Neutrophil (primary cell): ENCODE data around the gene MYBPC3.

Source experiments
- H3K27ac ChIP-seq: fragments of 200-600 bp; sonication (generic); 2 replicates; pipeline ENCODE4 v1.5.1; 2016; ENCODE audit warnings: mild to moderate bottlenecking, moderate library complexity
- H3K27me3 ChIP-seq: fragments of 200-600 bp; sonication (generic); 2 replicates; pipeline ENCODE4 v1.6.0; 2016; ENCODE audit warnings: mild to moderate bottlenecking
- H3K36me3 ChIP-seq: fragments of 200-600 bp; sonication (generic); 2 replicates; pipeline ENCODE4 v1.5.1; 2017
- H3K4me1 ChIP-seq, 2 experiments: fragments of 200-600 bp in 1 of 2; sonication (generic) in 1 of 2; 1 replicate in 1 of 2; 2 replicates in 1 of 2; pipeline versions ENCODE4 v1.5.1 to v1.6.1; 2013 to 2016; ENCODE audit warnings: low read depth in 1 of 2, low read length in 1 of 2, mild to moderate bottlenecking in 1 of 2, moderate library complexity in 1 of 2; ENCODE audit not compliant: control insufficient read depth in 1 of 2, insufficient read depth in 1 of 2
- H3K4me3 ChIP-seq, 2 experiments: fragments of 200-600 bp in 1 of 2; sonication (generic) in 1 of 2; 1 replicate in 1 of 2; 2 replicates in 1 of 2; pipeline ENCODE4 v1.5.1; 2013 to 2016; ENCODE audit warnings: low read depth in 1 of 2, low read length in 1 of 2, mild to moderate bottlenecking in 1 of 2, moderate library complexity in 1 of 2
- H3K9me3 ChIP-seq: fragments of 200-600 bp; sonication (generic); 2 replicates; pipeline ENCODE4 v1.5.1; 2016
- TF ChIP-seq, protein P1 (sequence below): fragments of 200-600 bp; sonication (generic); IDR thresholded peaks from 2 replicates; pipeline ENCODE4 v1.5.1; 2016; ENCODE audit warnings: antibody characterized with exemption

The MYBPC3 gene

DNA sequence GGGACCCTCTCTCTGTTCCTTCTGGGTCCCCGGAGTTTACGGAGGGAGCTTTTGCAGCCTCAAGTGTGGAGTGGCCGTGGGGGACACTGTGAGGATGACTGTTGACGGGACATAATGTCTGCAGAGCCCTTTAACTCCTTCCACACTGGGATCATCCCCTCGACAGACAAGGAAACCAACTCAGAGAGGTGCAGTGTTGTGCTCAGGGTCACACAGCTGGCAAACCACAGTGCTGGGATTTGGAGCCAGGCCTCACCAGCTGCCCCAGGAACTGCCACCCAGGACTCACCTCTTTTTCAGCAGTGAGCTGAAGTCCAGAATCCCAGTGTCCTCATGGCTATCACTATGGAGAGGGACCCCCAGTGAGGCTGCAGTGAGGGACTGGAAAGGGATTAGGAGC, 5.4 kb downstream of the MYBPC3 start:
- TF ChIP-seq, protein P1, sequence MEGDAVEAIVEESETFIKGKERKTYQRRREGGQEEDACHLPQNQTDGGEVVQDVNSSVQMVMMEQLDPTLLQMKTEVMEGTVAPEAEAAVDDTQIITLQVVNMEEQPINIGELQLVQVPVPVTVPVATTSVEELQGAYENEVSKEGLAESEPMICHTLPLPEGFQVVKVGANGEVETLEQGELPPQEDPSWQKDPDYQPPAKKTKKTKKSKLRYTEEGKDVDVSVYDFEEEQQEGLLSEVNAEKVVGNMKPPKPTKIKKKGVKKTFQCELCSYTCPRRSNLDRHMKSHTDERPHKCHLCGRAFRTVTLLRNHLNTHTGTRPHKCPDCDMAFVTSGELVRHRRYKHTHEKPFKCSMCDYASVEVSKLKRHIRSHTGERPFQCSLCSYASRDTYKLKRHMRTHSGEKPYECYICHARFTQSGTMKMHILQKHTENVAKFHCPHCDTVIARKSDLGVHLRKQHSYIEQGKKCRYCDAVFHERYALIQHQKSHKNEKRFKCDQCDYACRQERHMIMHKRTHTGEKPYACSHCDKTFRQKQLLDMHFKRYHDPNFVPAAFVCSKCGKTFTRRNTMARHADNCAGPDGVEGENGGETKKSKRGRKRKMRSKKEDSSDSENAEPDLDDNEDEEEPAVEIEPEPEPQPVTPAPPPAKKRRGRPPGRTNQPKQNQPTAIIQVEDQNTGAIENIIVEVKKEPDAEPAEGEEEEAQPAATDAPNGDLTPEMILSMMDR, result no peak
- peaks cover 0 to 4% of the 10 kb centered on the region in 2 experiments for H3K4me1 ChIP-seq
- H3K27ac ChIP-seq, result no peak overlapping the region
- H3K4me3 ChIP-seq, result no peak overlapping the region
- H3K9me3 ChIP-seq, result no peaks in the 10 kb centered on the region
- peaks cover 92% of the 10 kb centered on the region for H3K36me3 ChIP-seq
- no peaks in the 10 kb centered on the region for H3K27me3 ChIP-seq

DNA sequence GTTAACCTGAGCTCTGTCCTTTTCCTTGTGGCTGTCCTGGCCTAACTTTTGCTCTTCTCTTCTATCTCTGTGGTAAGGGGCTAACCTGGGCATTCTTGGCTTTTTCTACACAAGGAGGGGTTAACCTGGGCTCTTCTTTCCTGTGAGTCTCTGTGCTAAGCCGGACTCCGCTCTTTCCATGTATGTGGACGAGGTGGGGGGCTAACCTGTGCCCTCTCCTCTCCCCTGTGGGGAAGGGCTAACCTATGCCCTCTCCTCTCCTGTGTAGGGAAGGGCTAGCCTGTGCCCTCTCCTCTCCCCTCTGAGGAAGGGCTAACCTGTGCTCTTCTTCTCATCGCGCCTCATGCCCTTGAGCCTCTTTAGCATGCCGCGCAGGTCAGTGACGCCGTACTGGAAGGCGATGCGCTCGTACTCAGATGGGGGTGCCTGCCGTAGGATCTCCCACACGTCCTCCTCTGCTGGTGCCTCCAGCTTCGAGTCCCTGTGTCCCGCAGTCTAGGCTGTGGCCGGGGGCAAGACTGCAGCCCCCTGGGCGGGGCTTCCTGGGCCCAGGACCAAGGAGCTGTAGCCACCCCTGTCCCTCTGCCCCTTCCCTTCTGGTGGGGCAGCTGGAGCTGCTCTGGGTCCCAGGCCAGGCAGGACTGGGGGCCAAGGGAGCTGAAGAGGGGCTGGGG, 6.5 kb downstream of the MYBPC3 start:
- TF ChIP-seq, protein P1, result no peak
- Histone ChIP-seq H3K4me1 (peaks cover 0 to 4% of the 10 kb centered on the region in 2 experiments), H3K9me3 (no peaks in the 10 kb centered on the region), H3K27ac (no peak overlapping the region), H3K36me3 (peaks cover 88% of the 10 kb centered on the region), H3K4me3 (no peak overlapping the region), H3K27me3 (no peaks in the 10 kb centered on the region)

DNA sequence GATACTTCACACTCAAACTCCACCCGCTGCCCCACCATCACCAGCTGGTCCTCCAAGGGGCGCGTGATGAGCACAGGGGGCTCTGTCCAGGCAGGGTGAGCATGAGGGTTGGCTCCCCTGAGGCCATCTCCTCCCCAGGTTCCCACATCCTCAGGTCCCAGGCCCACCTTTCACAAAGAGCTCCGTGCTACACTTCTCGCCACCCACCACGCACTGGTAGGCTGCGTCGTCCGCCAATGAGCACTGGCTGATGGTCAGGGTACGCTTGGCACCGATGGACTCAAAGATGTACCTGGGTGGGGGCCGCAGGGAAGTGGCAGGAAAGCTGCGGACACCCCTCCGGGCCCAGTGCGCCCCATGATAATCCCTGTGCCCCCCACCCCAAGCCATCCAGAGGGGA, 9.6 kb downstream of the MYBPC3 start:
- no peak overlapping the region for H3K4me3 ChIP-seq
- H3K36me3 ChIP-seq, result peaks cover 88% of the 10 kb centered on the region
- H3K27ac ChIP-seq, result no peak overlapping the region
- H3K9me3 ChIP-seq, result no peaks in the 10 kb centered on the region
- TF ChIP-seq, protein P1, result no peak
- H3K4me1 ChIP-seq, result no peaks in the 10 kb centered on the region
- H3K27me3 ChIP-seq, result no peaks in the 10 kb centered on the region

DNA sequence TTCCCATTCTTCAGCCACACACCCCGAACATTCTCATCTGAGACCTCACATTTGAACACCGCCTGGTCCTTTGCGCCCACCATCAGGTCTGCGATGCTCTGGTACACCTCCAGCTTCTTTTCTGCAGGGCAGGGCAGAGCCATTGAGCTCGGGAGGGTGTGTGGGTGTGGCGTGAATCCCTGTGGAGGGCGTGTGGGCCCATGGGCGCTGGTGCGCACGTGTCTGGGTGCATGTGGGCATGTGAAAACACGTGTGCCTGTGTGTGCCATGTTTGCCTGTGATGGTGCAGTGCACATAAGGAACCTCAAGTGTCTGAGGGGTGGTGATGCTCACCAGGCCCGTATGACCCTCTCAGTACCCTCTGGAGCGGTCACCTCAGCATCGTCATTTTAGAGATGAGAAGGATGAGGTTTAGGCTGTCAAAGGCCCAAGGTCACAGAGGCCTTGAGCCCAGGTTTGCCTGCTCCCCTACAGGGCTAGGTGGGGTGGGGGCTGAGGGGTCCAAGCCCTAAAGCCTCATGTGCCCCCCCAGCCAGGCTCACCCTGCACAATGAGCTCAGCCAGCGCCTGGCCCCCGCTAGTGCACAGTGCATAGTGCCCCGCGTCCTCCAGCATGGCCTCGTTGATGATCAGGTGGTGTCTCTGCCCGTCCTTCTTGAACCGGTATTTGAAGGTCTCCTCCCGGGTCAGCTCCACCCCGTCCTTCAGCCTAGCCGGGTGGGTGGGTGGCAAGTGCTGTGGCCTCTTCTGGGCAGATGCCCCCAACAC, 10.3 kb downstream of the MYBPC3 start:
- H3K27ac ChIP-seq, result no peak overlapping the region
- H3K4me3 ChIP-seq, result no peak overlapping the region
- H3K4me1 ChIP-seq, result no peaks in the 10 kb centered on the region
- TF ChIP-seq, protein P1, result no peak
- no peaks in the 10 kb centered on the region for H3K9me3 ChIP-seq
- H3K36me3 ChIP-seq, result peaks cover 87% of the 10 kb centered on the region
- no peaks in the 10 kb centered on the region for H3K27me3 ChIP-seq

DNA sequence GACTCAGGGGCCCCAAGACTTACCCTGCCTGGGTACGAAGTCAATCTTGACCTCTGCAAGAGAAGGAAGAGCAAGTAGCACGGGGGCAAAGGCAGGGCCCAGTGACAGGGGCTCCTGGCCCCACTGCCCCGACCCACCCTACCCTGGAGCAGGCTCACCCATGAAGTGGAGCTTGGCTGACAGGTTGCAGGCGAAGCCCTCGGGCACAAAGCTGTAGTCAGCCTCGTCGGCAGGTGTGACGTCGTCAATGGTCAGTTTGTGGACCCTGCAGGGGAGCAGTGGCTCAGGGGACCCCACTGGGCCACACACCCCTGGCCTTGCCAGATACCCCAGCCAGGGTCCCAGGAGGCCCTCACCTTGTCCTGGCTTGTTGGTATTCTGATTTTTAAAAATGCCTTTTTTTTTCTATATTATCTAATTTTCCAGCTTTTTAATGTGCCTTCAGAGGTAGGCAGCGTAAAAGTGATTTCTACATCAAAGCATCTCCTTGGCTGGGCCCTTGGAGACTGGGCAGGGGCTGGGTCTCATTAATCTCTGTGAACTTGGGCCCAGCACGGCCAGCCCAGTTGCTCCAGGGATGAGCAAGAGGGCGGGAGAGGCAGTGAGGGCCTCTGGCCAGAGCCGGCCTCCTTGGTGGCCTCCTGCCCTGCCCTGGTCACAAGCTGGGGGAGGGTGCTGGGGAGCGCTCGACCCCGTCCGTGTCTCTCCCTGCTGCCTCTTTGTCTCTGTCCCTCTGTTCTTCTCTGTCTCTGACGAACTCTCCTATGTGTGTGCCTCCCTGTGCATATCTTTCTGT, 11.3 kb downstream of the MYBPC3 start:
- Histone ChIP-seq H3K27me3 (no peaks in the 10 kb centered on the region), H3K36me3 (peaks cover 84% of the 10 kb centered on the region), H3K27ac (no peak overlapping the region), H3K4me3 (no peak overlapping the region), H3K4me1 (no peaks in the 10 kb centered on the region), H3K9me3 (no peaks in the 10 kb centered on the region)
- TF ChIP-seq, protein P1, result no peak
